ENCODE results near the gene RORC. TPM values are rescaled to one million over a fixed set of nuclear protein-coding genes. Genes with fewer than 3 reads are reported as not detected.
"Not testable (repeated sequence)": the region's sequence is repeated elsewhere in the genome, so short reads cannot be mapped to it uniquely, and the experiment has no call there.

Gene RORC
- total RNA-seq, 4 donors from 2014 or later = 29.0 to 73.8 (median 43.0) TPM

DNA sequence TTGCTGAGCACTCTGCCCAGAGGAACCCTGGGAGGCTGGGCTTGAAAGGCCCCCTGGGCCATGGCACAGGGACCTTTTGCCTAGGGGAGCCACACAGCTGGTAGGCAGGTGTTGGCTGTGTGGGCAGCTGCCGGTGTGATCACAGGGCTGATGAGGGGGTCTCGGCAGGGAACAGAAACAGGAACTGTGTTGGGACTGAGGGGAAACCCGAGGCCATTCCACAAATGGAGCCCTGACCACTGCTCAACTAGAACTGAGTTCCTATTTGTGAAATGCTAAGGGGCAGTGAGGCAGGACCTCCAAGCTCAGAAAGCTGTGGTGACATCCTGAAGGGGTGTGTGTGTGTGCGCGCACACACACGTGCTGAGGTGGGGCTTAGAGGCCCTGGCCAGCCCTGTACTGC lies 28.3 kb upstream of the RORC start:
- Histone ChIP-seq H3K27me3 (no peaks in the 10 kb centered on the region), H3K36me3 (no peaks in the 10 kb centered on the region), H3K27ac (no peak overlapping the region), H3K9me3 (no peaks in the 10 kb centered on the region), H3K4me3 (no peak overlapping the region), H3K4me1 (peaks cover 39% of the 10 kb centered on the region)
- 60% methylated on average over 3 of the region's 6 CpGs for WGBS
- TF ChIP-seq, protein P1, sequence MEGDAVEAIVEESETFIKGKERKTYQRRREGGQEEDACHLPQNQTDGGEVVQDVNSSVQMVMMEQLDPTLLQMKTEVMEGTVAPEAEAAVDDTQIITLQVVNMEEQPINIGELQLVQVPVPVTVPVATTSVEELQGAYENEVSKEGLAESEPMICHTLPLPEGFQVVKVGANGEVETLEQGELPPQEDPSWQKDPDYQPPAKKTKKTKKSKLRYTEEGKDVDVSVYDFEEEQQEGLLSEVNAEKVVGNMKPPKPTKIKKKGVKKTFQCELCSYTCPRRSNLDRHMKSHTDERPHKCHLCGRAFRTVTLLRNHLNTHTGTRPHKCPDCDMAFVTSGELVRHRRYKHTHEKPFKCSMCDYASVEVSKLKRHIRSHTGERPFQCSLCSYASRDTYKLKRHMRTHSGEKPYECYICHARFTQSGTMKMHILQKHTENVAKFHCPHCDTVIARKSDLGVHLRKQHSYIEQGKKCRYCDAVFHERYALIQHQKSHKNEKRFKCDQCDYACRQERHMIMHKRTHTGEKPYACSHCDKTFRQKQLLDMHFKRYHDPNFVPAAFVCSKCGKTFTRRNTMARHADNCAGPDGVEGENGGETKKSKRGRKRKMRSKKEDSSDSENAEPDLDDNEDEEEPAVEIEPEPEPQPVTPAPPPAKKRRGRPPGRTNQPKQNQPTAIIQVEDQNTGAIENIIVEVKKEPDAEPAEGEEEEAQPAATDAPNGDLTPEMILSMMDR (IDR thresholded peaks at IDR 0.05) = no peak
- no peak for TF ChIP-seq EP300 (IDR thresholded peaks at IDR 0.05)
- no peak for TF ChIP-seq POLR2A (IDR thresholded peaks at IDR 0.05)
- TF ChIP-seq POLR2AphosphoS5 (IDR thresholded peaks at IDR 0.05) = no peak
- no peak for DNase-seq (ENCODE audit: low spot score in 2 of 2)

DNA sequence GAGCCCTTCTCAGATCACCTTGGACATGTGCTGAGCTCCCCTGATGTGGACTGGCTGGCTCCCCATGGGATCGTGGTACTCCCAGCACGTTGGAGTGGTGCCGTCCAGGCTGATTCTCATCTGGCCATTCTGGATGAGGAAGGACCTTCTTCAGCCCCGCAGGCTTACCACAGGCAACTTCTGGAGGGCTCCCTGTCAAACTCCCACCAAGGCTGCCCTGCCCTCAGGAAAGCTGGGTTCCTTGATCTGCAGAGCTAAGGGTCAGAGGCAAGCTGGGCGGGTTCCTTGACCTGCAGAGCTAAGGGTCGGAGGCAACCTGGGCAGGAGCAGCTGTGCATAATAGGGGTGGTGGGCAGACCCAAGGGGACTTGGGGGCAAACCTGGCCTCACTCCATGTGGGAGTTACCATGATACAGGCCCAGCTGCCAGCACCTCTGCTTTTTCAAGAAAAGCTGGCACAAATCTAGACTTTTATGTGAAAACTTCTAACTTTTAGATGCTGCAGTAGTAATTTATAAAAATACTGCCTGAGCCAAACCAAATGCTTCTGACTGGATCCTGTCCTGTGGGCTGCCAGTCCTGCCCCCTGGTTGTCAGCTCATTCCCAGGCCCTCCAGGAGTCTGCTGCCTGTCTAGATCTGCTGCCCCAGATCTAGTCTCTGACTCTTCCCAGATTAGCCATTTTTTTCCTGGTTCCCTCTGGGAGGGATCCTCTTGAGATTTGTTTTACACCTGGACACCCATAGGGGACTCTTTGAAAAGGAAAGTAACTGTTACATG lies 27.5 kb upstream of the RORC start:
- no peaks in the 10 kb centered on the region for H3K36me3 ChIP-seq
- peak overlapping the region; percentile 41 for H3K27ac ChIP-seq
- H3K27me3 ChIP-seq = no peaks in the 10 kb centered on the region
- no peak overlapping the region for H3K4me3 ChIP-seq
- 80% methylated on average over 1 of the region's 6 CpGs for WGBS
- TF ChIP-seq, protein P1 (IDR thresholded peaks at IDR 0.05) = no peak
- TF ChIP-seq POLR2AphosphoS5 (IDR thresholded peaks at IDR 0.05) = no peak
- peaks cover 42% of the 10 kb centered on the region for H3K4me1 ChIP-seq
- DNase-seq (ENCODE audit: low spot score in 2 of 2) = no peak
- no peaks in the 10 kb centered on the region for H3K9me3 ChIP-seq

DNA sequence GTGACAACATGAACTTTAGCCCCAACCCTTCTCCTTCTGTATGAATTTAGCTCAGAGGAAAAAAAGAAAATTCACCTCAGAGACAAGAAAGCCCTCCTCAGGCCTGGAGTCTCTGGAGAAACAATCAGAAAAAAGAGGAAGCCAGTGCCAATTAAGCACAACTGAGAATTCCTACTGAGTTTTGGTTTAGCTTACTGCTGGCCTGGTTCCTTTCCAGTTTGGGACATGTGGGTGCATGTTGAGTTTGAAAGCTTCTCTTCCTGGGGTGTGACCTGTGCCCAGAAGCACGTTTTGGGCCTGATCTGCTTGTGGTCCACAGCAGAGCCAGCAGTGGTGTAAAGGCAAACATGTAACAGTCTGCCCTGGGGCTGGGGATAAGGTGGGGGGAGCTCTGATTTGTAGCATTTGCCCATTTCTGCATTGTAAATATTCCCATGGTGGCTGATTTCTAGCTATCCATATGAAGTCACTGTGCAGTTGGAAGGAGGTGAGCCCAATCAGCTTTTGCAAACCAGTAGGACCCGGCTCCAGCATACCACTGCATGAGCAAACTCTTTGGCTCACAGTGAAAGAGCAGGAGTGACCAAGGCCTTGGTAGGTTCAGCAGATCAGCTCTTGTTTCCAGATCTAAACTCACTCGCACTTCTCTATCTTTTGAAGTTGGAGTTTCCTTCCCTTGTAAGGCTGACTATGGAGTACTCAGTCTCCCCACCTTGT lies 26.6 kb upstream of the RORC start:
- WGBS = 57% methylated on average over 3 of the region's 3 CpGs
- Histone ChIP-seq H3K9me3 (no peaks in the 10 kb centered on the region), H3K4me3 (no peak overlapping the region), H3K4me1 (peaks cover 48% of the 10 kb centered on the region), H3K27ac (peak overlapping the region; percentile 41), H3K27me3 (no peaks in the 10 kb centered on the region), H3K36me3 (no peaks in the 10 kb centered on the region)
- TF ChIP-seq, protein P1 (IDR thresholded peaks at IDR 0.05) = no peak
- no peak for TF ChIP-seq POLR2A (IDR thresholded peaks at IDR 0.05)
- TF ChIP-seq POLR2AphosphoS5 (IDR thresholded peaks at IDR 0.05) = no peak
- no peak for TF ChIP-seq EP300 (IDR thresholded peaks at IDR 0.05)
- DNase-seq (ENCODE audit: low spot score in 2 of 2) = peak in 1 of 2 donors; percentile 29

DNA sequence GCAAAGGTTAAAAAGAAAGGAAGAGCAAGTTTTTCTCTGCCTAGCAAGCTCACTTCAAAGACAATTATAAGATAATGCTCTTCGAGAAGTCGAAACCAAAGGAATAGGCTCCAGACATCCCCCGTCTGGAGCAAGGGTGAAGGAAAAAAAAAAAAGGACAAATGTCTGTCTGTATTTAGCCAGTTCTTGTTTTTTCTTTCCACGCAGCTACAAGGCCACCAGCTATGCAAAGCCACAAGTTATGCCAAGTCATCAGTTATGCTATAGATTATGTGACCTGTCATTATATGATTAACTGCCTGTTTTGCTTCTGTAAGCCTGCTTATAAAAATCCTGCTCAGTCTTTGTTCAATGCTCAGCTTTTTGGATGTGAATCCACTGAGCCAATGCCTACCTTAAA lies 24.3 kb upstream of the RORC start:
- Histone ChIP-seq H3K36me3 (no peaks in the 10 kb centered on the region), H3K9me3 (no peaks in the 10 kb centered on the region), H3K4me1 (peaks cover 49% of the 10 kb centered on the region), H3K4me3 (no peak overlapping the region), H3K27me3 (no peaks in the 10 kb centered on the region), H3K27ac (peak overlapping the region; percentile 17)
- peak in 1 of 2 donors; percentile 37 for DNase-seq (ENCODE audit: low spot score in 2 of 2)
- TF ChIP-seq, protein P1 (IDR thresholded peaks at IDR 0.05) = no peak
- no peak for TF ChIP-seq POLR2A (IDR thresholded peaks at IDR 0.05)
- no peak for TF ChIP-seq POLR2AphosphoS5 (IDR thresholded peaks at IDR 0.05)
- TF ChIP-seq EP300 (IDR thresholded peaks at IDR 0.05) = no peak
- WGBS = 16% methylated on average over 4 of the region's 4 CpGs

DNA sequence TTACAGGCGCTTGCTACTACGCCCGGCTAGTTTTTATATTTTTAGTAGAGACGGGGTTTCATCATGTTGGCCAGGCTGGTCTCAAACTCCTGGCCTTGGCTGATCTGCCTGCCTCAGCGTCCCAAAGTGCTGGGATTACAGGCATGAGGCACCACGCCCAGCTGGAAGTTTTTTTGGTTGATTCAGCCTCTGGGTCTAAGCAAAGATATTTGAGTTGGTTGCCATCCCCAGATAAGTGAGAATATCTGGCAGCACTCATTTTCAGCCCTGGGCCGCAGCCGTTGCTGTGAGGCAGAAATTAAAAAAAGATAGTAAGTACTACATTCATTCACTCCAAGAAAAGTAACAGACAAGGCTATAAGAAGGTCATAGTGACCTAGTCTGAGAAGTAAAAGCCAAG lies 23.9 kb upstream of the RORC start:
- WGBS = 42% methylated on average over 8 of the region's 8 CpGs
- Histone ChIP-seq H3K4me1 (peaks cover 45% of the 10 kb centered on the region), H3K27ac (peak overlapping the region; percentile 17)
- H3K36me3 ChIP-seq, H3K27me3 ChIP-seq, H3K9me3 ChIP-seq, H3K4me3 ChIP-seq: not testable (repeated sequence)
- peak in 1 of 2 donors; percentile 35 for DNase-seq (ENCODE audit: low spot score in 2 of 2)
